ENCODE data around the gene RAB40C.
A peak's percentile ranks its signal among the peaks of the same experiment; 100 is the strongest.

The RAB40C gene

DNA sequence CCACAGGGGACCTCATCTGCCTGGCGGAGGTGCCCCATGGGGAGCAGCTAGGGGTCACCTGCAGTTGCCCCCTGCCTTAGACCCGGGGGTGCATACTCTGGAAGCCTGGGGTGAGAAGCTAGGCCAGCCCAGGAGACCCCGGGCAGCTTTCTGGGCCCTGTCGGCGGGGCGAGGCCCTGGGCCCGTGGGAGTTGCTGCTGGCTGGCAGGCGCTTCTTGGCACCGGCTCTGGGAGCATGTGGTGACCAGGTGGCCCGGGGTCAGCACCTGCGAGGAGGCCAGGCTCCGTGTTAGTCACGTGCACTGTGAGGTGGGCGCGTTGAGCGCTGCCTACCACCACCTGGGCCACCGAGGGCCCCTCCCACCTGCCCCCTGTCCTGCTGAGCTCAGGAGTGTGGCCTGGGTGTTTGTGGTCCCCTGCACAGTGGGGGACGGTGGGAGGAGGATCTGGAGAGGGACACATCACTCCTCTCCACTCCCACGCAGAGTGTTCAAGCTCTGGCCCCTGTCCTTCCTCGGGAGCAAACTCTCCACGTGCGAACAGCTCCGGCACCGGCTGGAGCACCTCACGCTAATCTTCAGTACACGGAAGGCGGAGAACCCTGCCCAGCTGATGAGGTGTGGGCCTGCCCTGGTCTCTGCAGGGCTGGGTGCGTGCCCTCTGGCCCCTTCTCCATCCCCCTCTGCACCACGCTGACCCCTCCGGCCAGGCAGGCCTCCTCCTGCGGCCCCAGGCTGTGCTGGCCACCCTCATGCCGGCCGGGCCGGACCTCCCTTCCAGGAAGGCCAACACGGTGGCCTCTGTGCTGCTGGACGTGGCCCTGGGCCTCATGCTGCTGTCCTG is 14.3 kb upstream of the RAB40C start:
- no peak for DNase-seq

DNA sequence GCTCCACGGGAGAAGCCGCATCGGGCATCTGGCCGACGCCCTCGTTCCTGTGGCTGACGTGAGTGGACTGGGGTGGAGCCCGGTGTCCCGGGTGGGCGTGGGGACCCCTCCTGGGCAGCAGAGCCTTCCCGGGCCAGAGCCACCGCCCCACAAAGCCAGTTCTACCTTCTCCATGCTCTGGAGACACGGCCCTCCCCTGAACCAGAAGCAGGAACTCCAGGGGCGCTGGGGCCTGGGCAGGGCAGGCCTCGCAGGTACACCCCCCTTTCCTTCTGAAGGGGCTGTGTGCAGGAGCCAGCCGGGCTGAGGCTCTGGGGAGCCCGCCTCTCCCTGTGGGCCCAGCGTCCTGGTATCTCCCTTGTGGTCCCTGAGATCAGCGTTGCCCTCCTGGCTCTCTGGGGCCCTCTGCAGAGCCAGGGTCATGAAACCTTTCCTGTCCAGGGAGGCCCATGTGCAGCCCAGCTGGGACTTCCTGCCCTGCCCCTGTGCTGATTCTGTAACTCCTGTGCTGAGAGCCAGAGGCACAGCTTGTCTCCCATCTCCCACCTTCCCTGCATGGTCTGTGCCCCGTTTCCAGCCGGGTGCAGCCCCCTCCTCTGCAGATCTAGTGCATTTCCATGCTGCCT is 13.6 kb upstream of the RAB40C start:
- DNase-seq = no peak

DNA sequence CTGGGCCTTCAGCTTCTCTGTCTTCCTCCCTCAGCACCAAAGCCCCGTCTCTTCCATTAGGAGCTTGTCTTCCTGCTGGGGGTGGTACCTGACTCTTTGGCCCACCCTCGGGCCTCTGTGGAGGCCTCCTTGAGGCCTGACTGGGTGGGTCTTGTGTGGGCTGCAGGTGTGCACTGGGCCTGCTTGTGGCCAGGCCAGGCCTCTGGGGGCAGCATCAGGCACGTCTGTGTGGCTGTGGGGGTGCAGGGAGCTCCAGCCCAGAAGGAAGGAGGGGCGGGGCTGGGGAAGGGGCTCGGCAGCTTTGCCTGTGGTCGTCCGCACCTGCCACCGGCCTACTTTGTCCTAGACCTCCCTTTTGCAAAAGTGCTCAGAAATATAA is 13.1 kb upstream of the RAB40C start:
- no peak for DNase-seq

DNA sequence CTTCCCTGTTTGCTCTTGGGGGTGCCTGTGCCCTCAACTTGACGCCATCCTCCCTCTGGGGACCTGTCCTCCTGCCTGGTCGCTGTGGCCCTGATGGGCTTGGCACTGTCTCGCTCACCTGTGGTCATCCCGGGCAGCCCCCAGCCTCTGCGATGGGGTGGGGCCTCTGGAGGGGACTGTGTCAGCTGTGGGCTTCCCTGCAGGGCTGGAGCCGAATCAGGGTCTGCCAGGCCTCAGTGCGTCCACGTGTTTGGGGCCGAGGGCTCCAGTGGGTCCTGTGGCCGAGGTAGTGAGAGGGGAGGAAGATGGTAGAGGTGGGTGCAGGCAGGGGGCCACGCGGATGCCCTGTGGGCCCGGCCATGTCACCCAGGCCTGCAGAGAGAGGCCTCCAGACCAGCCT is 12.1 kb upstream of the RAB40C start:
- DNase-seq = no peak

- no peak for DNase-seq
These were observed 11.5 kb upstream of the RAB40C start for GRCh38 chr16:578232-578869.

DNA sequence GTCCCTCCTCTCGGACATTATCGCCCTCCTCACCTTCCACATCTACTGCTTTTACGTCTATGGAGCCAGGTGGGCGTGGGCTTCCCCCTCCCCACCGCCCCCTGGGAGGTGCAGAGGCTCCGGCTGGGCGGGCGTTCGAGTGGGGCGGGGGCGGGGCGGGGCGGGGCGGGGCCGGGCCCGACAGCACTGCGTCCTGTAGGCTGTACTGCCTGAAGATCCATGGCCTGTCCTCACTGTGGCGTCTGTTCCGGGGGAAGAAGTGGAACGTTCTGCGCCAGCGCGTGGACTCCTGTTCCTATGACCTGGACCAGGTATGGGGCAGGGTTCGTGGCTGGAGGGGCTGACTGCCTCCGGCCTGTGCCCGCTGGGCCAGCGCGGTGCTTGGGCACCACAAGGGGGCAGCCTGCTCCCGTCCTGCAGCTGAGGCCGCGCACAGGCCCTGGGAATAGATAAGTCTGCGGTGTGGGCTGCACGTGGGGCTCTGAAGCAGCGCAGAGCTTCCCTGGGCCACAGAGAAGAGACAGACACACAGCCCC is 10.9 kb upstream of the RAB40C start:
- DNase-seq = peak in 4 of 5 experiments; percentile 43 to 84 (median 54)

DNA sequence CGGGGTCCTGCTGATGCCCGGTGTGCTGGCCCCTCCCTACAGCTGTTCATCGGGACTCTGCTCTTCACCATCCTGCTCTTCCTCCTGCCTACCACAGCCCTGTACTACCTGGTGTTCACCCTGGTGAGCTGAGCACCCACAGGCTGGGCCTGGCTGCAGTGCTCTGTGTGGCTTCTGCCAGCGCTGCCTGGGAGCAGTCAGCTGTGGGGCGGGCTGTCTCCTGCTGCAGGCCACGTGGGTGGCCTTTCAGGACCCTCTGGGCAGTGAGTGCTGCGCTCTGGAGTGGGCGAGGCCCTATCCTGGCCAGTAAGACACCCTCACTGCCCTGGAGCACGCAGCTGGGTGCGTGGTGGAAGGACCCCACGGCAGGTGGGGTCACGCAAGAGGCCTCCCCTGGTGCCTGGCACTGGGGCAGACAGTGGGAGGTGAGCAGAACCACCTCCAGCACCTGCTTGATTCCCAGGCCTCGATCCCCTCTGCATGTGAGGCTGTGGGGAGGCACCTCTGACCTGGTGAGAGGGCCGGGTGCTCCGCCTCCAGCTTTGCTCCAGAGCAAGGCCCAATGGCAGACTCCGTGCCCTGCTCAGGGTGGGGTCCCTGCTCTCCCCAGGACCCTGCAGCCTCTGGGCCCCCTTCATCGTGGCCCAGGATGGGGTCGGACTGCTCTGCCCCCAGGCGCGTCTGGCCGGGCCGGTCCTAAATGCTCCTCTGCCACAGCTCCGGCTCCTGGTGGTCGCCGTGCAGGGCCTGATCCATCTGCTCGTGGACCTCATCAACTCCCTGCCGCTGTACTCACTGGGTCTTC is 9.5 kb upstream of the RAB40C start:
- DNase-seq = no peak

- no peak for DNase-seq
These were observed 8.8 kb upstream of the RAB40C start for GRCh38 chr16:580946-581498.

- DNase-seq = no peak
These were observed 7.7 kb upstream of the RAB40C start for GRCh38 chr16:582218-582613.

DNA sequence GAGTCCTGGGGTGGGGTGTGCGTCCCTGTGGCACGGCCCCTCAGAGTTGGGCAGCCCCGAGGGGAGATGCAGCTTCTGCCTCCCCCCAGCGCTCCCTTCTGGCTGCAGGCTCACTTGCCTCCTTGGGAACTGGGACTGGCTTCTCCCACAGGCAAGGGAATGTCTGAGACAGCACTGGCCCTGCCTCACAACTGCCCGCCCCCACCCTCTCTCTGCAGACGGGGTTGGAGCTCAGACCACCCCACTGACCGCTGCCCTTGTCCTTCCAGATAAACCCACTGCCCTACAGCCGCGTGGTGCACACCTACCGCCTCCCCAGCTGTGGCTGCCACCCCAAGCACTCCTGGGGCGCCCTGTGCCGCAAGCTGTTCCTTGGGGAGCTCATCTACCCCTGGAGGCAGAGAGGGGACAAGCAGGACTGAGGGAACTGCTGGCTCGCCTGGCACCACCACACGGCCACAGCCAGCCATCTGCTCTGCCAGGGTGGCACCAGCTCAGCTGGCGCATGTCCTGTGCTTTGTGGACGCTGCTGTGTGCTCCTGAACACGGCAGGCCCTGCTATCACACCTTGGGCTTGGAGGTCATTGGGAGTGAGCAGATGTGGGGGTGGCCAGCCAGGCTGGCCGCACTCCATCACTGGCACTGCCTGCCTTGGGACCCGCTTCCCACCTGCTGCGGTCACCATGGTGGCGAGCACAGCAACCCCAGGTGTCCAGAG is 7.1 kb upstream of the RAB40C start:
- no peak for DNase-seq

DNA sequence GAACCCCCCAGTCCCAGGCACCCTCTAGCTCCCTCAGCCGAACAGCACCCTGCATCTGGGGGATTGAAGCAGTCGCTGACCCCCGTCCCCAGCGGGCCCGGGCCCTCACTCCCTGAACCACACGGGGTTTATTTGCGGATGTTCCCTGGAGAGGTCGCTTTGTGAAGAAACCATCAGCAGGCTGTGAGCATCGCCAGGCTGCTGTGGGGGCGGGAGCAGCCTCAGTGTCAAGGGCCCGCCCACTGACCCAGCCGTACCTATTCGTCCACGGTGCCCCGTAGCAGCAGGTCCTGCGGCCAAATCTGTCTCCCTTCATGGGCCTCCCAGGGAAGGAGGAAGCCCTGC is 6.4 kb upstream of the RAB40C start:
- DNase-seq = no peak

GRCh38 chr16:583815-584591 is 5.9 kb upstream of the RAB40C start:
- no peak for DNase-seq

DNA sequence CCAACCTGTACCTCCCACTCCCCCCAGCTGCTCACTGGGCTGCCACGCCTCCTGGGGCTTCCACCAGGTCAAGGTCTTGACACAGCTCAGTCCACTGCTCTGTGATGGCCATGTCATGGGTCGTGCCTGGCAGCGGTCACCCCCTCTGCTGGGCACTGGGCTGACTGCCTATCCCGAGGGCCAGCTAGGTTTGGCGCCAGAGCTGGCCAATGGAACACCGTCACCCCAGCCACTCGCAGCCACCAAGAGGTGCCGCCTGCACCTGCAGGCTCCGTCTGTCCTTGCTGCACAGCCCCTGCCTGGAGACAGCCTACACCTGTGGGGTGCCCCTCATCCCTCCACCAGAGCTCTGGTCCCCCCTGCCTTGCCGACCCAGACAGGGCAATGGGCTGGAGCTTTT is 4.5 kb upstream of the RAB40C start:
- no peak for DNase-seq

DNA sequence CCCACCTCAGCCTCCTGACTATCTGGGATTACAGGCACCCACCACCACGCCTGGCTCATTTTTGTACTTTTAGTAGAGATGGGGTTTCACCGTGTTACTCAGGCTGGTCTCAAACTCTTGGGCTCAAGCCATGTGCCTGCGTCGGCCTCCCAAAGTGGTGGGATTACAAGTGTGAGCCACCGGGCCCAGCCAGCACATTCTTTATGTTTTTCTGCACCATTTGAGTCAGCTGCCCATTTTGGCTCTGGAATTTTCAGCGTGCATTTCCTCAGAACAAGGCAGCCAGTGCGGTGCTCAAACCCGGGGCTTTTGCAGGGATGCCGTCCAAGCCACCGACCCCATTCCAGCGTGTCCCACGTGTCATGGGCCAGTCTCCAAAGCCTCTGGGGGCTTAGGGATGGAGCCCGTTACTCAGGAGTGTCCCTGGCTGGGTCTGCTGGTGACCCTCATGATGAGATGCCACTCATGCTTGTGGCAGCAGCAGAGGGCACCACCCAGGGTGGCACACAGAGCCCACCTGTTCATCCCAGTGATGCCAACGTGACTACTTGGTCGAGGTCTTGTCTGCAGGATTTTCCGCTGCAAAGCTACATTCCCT is 3.7 kb upstream of the RAB40C start:
- DNase-seq = no peak

GRCh38 chr16:586645-587590 is 2.9 kb upstream of the RAB40C start:
- DNase-seq = no peak

DNA sequence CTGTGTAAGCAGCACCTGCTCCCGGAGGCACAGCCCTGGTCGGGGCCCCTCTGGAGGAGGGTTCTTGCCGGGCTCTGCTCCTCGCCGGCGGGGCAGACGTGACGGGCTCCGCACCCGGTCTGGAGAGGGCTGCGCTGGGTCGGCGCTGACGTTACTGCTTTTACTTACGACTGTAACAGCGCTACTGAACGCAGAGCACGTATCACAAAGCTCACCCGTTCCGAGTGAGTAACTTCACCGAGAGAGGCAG is 1.3 kb upstream of the RAB40C start:
- DNase-seq = peak in 4 of 5 experiments; percentile 32 to 85 (median 52)

DNA sequence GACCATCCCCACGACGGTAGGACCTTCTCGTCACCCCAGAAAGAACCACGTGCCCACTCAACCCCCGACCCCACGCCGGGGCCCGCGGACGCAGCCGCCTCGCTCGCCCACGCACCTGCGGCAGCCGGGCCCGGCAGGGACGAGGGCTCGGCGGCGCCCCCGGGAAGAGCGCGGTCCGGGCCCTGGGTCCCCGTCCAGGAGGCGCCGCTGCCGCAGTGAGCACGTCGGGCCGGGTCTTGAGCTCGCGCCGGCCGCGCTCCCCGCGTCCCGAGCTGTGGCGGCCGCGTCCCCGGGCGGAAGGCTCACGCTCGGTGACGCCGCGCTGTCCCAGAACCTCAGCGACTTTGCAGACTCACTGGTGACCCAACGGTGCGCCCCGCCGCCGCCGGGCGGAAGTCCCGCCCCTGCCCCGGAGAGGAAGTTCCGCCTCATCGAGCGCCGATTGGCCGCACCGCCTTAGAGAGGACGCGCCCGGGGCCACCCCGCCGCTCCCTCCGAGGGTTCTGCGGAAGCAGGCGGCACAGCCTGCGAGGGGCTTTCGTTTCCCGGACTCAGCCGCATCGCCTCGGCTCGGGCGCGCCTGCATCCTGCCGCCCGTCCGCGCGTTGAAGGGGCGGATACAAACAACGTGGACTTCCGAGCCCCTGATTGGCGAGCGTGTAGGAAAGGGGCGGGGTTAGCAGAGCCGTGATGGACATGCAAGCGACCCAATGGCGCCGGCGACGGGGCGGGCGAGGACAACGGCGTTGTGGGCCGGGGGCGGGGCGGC is 793 bp upstream of the RAB40C start:
- peak; percentile 95 to 98 (median 97) for DNase-seq

DNA sequence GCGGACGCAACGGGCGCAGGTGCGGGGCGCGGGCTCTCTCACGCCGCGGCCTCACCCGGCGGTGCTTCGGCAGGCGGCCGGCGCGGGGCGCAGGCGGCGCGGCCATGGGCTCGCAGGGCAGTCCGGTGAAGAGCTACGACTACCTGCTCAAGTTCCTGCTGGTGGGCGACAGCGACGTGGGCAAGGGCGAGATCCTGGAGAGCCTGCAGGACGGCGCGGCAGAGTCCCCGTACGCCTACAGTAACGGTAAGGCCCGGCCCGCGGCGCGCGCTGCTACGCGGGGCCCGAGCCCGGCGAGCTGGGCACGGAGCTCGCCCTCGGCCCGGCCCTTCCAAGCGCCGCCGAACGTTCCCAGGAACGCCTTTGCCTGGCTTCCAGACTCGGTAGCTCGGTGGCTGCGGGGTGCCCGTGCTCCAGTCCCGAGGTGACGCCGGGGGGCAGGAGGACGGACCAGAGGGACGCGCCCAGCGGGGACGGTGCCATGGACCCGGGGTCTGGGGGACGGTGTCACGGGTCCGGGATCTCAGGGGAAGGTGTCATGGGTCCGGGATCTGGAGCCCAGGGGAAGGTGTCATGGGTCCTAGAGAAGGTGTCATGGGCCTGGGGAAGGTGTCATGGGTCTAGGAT is 435 bp downstream of the RAB40C start:
- DNase-seq = no peak

- DNase-seq = no peak
These were observed 942 bp downstream of the RAB40C start for GRCh38 chr16:590815-591200.

All from T-helper 2 cell (primary cell).